Measurements from ENCODE around the gene PLPP2.

PLPP2 gene

DNA sequence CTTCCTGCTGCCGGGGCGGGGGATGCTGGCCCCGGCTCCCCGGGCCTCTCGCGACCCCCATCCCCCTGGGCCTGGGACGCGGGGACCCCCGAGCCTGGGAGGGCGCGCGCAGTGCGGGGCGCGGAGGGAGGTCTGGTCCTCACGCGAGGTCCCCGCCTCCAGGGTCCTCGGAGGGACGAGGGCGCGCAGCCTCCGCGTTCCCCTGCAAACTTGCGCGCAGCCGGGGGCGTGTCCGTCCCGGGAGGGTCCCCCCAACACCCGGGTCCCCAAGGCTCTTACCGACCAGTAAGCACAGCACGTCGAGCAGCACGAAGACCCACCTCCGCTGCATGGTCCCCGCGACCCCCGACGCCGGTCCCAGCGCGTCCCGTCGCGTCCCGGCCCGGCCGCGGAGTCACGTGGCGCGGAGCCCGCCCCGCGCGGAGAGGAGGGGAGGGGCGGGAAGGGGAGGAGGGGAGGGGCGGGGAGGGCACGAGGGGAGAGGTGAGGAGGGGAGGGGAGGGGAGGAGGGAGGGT, at the start of gene PLPP2:
Gene PLPP2 (minus strand): TSS at position 398 of the 516 bp plus-strand sequence. CDS start 67 bp downstream, at position 331.
- no peak for DNase-seq (ENCODE audit: low read depth in 2 of 2)

DNA sequence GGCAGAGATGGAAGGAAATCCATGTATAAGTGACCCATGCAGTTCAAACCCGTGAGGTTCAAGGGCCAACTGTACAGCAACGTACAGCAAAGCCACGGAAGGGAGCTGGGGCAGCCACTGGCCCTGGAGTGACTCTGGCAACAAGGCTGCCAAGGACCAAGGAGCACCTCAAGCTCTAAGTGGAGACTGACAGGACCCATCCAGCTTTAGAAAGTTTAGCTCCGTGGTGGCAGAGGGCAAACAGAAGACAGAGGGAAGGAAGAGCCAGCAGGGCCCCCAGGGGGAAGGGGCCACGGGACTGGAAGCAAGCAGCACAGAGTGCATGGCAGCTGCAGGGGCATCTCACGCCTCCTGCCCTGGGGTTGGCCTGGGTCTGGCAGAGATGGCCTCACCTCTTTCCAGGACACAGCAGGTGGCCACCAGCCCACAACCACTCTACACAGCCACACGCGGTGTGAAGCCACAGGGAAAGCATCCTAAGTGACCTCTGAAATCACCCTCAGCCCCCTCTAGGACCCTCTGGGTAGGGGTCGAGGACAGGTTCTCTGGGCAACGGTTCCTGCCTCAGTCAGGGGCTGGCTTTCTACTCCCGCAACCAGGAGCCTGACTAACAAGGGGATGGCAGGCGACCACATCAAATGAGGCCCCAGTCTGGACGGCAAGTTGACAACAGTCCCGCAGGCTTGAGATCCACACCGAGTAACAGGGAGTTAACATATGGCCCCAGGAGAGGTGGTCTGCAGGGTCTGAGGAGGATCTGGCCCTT, 49.6 kb upstream of the PLPP2 start:
- DNase-seq (ENCODE audit: low read depth in 2 of 2) = no peak

DNA sequence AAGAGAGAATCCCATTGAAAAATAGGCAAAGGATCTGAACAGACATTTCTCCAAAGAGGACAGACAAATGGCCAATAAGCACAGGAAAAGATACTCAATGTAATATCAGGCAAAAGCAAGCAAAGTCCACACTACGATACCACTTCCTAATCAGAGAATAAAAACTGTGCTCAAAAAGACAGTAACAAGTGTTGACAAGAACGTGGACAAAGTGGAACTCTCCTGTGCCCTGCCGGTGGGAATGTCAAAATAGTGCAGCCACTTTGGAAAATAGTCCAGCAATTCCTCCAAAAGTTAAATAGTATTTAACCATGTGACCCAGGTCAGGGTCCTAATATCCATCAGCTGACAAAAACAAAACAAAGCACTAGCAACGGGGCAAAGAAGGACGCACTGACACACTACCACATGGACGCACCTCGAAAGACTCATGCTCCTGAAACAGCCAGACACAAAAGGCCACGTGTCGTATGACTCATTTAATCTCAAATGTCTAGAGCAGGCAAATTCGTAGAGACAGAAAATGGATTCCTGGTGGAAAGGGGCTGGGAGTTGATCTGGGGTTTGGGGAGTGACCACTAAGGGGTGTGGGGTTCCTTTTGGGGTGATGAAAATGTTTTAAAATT, 48.2 kb upstream of the PLPP2 start:
- DNase-seq (ENCODE audit: low read depth in 2 of 2) = no peak

DNA sequence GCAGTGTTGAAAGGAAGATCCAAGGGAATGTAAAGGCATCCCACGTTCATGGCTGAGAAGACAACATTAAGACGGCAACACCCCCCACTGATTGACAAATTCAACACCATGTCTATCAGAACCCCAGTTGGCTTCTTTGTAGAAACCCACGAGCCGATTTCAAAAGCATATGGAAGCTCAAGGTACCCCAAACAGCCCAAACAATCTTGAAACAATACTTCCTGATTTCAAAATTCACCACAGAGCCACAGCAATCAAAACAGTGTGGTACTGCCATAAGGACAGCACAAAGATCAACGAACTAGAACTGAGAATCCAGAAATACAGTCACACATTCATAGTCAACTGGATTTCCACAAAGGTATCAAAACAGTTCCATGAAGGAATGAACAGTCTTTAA, 47.2 kb upstream of the PLPP2 start:
- no peak for DNase-seq (ENCODE audit: low read depth in 2 of 2)

DNA sequence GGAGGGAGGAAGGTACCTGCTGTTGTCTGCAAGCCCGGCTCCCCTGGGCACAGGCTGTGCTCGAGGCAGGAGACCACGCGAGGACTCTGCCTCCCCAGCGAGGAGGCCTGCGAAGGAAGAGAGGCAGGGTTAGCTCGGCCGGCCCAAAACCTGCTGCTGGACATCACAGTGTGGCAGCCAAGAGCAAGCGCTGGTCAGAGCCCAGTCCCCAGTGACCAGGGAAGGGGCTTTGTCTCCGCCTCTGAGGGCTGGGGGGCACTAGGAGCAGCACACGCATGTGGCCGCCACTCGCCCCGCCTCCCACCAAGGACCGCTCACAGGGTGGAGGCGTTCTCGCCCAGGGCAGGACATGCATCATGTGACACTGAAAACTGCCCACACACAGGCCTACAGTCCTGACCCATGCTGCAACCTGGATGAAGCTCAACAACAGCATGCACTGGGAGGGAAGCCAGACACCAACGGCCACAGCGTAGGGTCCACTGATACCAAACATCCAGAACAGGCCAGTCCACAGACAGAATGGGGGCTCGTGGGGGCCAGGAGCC, 44.9 kb upstream of the PLPP2 start:
- DNase-seq (ENCODE audit: low read depth in 2 of 2) = no peak

DNA sequence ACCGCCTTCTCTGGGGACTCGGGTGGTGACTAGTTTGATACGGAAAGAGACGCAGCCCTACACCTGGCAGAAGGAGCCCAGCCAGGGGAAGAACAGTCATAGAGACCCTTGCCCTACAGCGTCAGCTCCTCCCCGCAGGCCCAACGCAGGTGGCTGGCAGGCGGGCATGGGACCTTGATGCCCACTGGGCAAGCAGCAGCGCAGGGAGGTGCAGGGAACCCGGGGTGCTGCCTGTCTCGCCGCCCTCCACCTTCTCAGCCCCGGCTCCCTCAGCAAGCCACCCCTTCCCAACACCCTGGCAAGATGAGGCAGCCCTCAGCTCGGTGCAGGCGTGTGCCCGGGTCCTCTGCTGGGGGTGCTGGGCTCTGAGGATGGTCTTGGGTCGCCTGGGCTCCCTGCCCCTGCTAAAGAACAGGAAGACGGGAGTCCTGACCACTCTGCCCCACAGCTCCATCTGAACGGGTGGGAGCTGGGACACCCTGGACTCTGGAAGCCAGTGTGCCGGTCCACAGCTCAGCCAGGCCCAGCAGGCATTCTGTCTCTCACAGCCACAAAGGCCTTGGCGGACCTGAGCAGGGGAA, 44.4 kb upstream of the PLPP2 start:
- no peak for DNase-seq (ENCODE audit: low read depth in 2 of 2)

DNA sequence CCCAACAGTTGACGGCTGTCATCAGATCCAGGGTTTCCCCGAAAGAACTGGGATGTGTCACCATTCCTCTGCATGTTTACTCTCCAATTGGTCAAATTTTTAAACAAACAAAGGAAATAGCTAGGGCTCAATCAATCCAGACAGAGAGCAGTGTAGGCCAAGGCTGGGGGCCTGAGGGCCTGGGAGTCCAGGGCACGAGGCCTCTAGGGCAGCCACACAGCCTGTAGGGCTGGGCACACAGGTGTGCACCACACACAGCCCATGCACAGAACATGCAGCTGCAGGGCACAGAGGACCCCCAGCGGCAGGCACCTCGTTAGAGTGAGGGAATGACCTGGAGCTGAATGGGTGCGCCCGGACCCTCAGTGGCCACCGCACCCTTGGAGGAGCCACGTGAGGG, 43.9 kb upstream of the PLPP2 start:
- DNase-seq (ENCODE audit: low read depth in 2 of 2) = no peak

DNA sequence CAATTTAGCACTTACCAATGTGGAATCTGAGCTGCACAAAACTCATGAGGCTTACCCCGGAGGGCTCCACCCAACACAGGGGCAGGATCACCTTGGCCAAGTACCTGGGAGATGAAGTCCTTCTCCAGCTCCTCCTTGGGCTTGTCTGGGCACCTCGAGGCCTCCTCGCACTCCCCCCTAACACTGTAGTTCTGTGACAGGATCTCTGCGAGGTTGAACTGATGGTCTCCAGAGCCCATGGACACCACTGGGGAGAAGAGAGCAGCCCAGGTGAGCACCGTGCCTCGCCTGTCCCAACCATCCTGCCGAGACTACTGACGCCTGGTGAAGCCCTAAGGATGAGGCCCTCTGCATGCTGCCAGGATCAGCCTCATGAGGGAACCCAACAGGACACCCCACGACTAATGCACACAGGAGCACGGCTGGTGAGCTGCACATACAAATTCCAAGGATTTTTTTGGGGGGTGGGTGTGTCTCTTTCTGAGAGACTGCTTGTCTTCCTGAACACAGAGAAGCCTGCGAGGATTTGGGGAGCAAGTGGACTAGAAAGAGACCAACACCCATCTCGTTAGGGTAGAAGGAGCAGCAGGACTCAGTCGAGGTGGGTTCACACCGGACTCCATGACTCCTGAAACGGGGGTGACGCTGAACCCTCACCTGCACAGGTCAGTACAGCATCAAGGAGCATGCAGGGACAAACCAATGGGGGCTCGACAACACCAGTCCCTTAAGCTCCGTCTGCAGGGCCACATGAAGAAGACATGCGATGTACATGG, 43.3 kb upstream of the PLPP2 start:
- DNase-seq (ENCODE audit: low read depth in 2 of 2) = no peak

DNA sequence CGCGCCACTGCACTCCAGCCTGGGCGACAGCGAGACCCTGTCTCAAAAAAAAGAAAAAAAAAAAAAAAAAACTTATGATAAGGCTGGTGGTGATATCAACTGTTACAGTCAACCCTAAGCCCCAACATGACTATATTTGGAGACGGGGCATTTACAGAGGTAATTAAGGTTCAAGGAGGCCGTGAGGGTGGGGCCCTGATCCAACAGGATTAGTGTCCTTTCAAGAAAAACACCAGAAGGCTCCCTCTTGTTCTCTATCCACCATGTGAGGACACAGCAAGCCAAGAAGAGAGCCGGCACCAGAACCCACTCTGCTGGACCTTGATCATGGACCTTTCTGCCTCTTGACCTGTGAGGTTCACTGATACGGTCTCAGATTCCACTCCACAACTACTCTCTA, 39.3 kb upstream of the PLPP2 start:
- no peak for DNase-seq (ENCODE audit: low read depth in 2 of 2)

DNA sequence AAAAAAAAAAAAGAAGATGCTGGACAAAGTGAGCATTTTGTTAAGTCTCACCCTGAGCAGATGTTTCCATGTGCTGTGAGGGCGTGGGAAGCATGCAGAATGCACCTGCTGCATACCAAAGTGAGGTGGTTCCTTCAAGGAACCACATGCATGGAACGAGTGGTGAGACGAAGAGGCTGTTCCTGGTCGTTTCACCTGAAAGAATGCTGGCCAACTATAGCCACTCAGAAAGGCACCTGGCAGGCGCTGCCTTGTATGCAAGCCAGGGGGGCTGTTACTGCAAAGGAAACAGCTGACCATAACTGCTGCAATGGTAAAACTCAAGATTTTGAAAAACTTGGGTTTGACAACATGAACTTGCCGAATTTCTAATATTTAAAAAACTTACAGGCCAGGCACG, 38.7 kb upstream of the PLPP2 start:
- DNase-seq (ENCODE audit: low read depth in 2 of 2) = no peak

DNA sequence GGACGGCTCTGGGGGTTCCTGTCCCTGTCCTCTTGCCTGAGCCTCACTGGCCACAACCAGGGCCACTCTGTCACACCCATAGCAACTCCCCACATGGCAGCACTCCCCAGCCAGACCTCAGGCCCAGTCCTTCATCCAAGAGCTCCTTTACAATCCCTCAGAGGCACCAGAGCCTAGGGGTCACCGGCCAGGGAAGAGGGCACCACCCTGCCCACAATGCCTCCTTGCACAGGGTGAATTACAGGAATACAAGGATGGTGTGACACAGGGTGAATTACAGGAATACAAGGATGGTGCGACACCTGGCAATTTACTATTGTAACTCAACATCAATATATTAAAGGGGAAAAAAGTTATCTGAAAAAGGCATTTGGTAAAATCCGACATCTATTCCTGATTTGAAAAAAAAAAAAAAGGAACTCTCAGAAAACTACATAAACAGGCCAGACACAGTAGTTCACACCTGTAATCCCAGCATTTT, 36.9 kb upstream of the PLPP2 start:
- no peak for DNase-seq (ENCODE audit: low read depth in 2 of 2)

DNA sequence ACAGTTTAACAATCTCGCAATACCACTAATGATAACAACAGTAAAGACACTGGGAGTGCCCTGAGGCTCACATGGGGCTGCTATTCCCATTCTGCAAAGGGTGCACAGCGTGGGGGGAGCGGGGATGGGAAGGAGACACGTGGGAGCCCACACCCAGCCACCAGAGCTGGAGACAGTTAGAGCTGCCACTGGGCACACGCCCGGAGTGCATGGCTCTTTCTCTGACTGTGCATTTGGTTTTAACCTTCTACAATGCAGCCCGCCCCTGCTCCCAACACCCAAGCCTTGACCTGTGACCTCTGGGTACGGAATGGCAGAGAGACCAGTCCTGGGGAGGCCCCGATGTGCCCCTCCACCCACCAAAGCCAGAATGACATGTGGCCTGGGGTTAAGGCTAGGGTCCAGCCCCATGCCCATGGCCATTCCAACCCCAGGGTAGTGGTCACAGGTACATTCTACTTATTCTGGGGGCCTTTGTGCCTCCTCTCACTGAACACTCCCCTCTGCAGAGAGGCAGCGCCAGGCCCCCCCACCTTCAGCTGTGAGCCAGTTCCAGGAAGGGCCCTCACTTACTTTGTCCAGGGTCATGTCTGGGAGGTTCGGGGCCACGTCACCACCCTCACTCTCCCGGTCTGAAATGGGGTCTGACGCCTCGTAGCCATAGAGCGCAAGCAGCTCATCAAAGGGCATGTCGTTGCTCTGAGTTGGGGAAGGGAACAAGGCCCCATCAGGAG, 36.3 kb upstream of the PLPP2 start:
- no peak for DNase-seq (ENCODE audit: low read depth in 2 of 2)

DNA sequence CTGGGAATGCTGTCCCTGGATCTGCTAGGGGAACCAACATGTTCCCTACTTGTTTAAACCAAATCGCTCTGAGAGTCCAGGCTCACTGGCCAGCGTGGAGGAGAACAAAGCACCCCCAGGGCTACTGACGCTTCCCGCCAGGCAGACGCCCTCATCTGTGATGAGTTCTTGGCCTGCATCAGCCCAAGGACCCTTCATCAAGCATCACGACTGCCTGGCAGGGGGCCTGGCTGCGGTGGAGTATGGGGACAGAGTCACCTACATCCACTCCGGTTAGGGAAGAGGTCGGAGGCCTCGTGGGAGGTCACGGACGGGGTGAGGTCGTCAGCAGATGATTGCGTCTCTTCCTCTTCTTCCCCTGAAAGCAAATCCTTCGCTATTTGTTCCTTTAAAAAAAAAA, 35.7 kb upstream of the PLPP2 start:
- no peak for DNase-seq (ENCODE audit: low read depth in 2 of 2)

DNA sequence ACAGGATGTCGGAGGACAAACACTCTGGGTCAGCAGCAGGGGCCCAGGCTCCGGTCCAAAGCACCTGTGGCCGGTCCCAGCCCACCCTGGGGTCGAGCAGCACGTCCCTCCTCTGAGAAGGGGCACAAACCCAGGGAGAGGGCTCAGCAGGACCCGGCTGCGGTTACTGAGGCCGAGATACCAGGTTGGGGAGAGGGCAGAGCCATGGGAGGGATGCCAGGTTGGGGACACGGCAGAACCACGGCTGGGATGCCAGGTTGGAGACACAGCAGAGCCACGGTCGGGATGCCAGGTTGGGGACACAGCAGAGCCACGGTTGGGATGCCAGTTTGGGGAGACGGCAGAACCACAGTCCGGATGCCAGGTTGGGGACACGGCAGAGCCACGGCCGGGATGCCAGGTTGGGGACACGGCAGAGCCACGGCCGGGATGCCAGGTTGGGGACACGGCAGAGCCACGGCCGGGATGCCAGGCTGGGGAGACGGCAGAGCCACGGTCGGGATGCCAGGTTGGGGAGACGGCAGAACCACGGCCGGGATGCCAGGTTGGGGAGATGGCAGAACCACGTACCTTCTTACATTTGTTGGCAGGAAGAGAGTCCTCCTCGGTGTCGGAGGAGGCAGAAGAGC, 34.8 kb upstream of the PLPP2 start:
- DNase-seq (ENCODE audit: low read depth in 2 of 2) = no peak

DNA sequence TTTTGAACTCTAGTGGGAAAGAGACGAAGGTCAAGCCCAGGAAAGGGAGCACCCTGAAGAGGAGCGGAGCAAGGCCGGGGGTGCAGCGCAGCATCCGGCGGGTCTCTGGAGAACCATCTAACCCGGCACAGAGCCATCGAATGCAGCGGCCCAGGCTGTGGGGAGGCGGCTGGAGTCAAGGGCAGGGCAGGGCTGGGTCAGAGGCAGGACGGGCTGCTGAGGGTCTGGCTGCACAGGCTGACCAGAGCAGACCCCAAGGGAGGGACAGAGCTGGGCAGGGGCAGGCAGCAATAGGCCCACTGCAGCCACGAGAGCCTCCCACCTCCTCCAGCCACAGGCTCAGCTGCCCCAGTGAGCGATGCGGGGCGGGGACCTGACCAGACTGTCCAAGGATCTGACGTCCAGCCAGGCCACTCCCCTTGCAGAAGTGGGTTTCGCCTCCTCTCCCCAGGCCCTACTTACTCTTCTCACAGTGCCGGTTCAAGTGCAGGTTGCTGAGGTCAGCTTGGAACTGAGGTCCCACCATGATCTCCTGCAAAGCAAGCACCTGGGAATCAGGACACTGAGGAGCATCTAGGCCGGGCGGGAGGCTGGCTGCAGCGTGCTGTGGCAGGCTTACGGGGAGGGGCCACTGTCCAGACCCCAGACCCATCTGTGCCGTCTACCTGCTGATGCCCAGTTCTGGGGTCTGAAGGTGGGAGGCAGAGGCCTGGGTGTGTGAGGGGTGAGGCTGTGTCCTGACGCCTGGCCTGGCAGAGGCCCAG, 34.2 kb upstream of the PLPP2 start:
- no peak for DNase-seq (ENCODE audit: low read depth in 2 of 2)

DNA sequence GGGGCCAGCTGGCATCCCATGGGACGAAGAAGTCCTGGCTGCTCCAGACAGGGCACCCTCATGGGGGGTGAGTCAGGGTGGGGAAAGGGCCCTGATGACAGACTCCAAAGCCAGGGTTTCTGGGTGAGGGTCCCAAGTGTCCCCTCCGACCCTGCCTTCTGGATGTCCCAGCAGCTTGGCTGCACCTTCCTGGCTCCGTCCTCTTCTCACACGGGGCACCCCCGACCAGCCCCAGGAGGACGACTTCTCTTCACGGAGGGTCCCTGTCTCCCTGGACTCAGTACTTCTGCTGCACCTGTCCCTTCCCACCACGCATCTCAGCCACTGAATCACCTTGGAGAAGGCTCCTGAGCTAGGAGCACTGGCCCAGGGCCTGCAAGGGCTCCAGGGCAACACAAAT, 33.5 kb upstream of the PLPP2 start:
- no peak for DNase-seq (ENCODE audit: low read depth in 2 of 2)

DNA sequence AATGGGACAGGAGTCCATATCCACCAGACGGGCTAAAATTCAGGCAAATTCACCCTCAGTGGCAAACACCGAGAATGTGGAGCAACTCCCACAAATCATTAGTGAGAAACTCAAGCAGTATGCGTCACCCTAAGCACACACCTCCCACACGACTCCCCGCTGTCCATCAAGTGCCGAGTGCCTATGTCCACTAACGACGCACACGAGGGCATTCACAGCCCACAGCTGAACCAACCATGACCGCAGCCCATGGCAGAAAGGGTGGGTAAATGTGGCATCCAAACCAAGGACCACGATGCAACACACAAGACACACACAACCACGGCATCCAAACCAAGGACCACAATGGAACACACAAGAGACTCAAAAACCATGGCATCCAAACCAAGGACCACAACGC, 31.4 kb upstream of the PLPP2 start:
- no peak for DNase-seq (ENCODE audit: low read depth in 2 of 2)

DNA sequence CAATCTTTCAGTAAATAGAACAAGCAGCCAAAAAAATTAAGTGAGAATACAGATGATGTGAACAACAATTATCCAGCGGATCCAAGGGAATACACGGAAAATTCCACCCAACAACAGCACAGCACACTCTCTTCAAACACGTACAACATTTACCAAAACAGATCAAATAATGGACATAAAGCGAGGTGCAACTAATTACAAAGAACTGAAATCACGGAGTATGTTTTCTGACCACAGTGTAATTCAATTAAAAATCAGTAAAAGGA, 27.2 kb upstream of the PLPP2 start:
- DNase-seq (ENCODE audit: low read depth in 2 of 2) = no peak

DNA sequence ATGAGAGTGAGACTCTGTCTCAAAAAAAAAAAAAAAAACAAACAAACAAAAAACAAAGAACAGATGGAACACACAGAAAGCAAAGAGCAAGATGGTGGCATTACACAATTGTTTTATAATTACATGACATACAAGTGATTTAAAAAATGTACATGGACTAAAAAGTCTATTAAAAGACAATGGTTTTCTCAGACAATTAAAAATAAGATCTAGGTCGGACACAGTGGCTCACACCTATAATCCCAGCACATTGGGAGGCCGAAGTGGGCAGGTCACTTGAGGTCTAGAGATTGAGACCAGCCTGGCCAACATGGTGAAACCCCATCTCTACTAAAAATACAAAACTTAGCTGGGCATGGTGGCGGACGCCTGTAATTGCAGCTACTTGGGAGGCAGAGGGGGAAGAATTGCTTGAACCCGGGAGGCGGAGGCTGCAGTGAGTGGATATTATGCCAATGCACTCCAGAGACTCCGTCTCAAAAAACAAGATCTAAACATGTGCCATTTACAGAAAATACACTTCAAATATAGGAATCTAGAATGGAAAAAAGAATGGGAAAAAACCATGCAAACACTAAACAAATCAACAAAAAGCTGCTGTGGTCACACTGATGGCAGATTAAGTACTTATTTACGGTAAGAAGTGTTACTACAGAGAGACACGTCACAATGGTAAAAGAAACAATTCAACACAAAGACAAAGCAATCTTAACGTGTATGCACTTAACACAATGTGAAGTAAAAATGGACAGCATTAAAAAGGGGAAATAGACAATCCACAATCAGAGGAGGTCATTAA, 26.7 kb upstream of the PLPP2 start:
- no peak for DNase-seq (ENCODE audit: low read depth in 2 of 2)
